Endothelial cell (in vitro differentiated cells): ENCODE measurements around the gene GRAMD1A. TPM values are rescaled to one million over a fixed set of nuclear protein-coding genes. Genes with fewer than 3 reads are reported as not detected.
A peak's percentile ranks its signal among the peaks of the same experiment; 100 is the strongest.

ENCODE experiments used
- DNase-seq: peaks from one replicate; pipeline ENCODE4 v3.0.0; 2021; ENCODE audit warnings: low spot score
- H3K27ac Mint-ChIP-seq: one replicate; pipeline ENCODE4 v1.8.0; 2021; ENCODE audit warnings: mixed read lengths, inconsistent platforms; ENCODE audit not compliant: unreplicated experiment
- H3K27me3 Mint-ChIP-seq: one replicate; pipeline ENCODE4 v1.8.0; 2021; ENCODE audit warnings: mild to moderate bottlenecking, moderate library complexity, mixed read lengths, inconsistent platforms; ENCODE audit not compliant: unreplicated experiment
- H3K36me3 Mint-ChIP-seq: one replicate; pipeline ENCODE4 v1.8.0; 2021; ENCODE audit warnings: mild to moderate bottlenecking, low read depth, mixed read lengths, inconsistent platforms; ENCODE audit not compliant: unreplicated experiment
- H3K4me1 Mint-ChIP-seq: one replicate; pipeline ENCODE4 v1.8.0; 2021; ENCODE audit warnings: mild to moderate bottlenecking, mixed read lengths, inconsistent platforms; ENCODE audit not compliant: unreplicated experiment
- H3K4me3 Mint-ChIP-seq: one replicate; pipeline ENCODE4 v1.8.0; 2021; ENCODE audit warnings: mild to moderate bottlenecking, mixed read lengths, inconsistent platforms; ENCODE audit not compliant: unreplicated experiment
- H3K9me3 Mint-ChIP-seq: one replicate; pipeline ENCODE4 v1.8.0; 2021; ENCODE audit warnings: mixed read lengths, inconsistent platforms; ENCODE audit not compliant: unreplicated experiment
- CTCF ChIP-seq: fragments of 200-600 bp; sonication (generic); IDR thresholded peaks from one replicate; pipeline ENCODE4 v1.5.0; 2021; ENCODE audit warnings: antibody characterized with exemption; ENCODE audit not compliant: unreplicated experiment
- total RNA-seq: library from RNA; stranded (reverse); fragmentation: NEBNext Ultra II Directional; extraction: Animal tissue kit (Norgen Biotek cat#: 25700); gene quantifications from one replicate; pipeline ENCODE4 v1.2.1, GENCODE V29; 2021; ENCODE audit not compliant: unreplicated experiment

The GRAMD1A gene
- total RNA-seq, 1 donor from 2014 or later: 156 TPM

GRCh38 chr19:35018379-35018778, 18.3 kb downstream of the GRAMD1A start:
- H3K4me1 Mint-ChIP-seq: peaks cover 1% of the 10 kb centered on the region
- peak overlapping the region; percentile 67 for H3K4me3 Mint-ChIP-seq
- H3K36me3 Mint-ChIP-seq: peaks cover 48% of the 10 kb centered on the region
- peaks cover 17% of the 10 kb centered on the region for H3K27me3 Mint-ChIP-seq
- H3K9me3 Mint-ChIP-seq: no peaks in the 10 kb centered on the region
- DNase-seq: no peak
- H3K27ac Mint-ChIP-seq: no peak overlapping the region
- no peak for TF ChIP-seq CTCF

- Mint-ChIP-seq H3K36me3 (peaks cover 45% of the 10 kb centered on the region), H3K27me3 (peaks cover 18% of the 10 kb centered on the region), H3K27ac (no peak overlapping the region), H3K9me3 (no peaks in the 10 kb centered on the region), H3K4me3 (no peak overlapping the region), H3K4me1 (no peaks in the 10 kb centered on the region)
- no peak for DNase-seq
- TF ChIP-seq CTCF: no peak
Observed at GRCh38 chr19:35019144-35019543, 19.0 kb downstream of the GRAMD1A start.

- Mint-ChIP-seq H3K36me3 (peaks cover 50% of the 10 kb centered on the region), H3K4me3 (peak overlapping the region; percentile 73), H3K27ac (peak overlapping the region; percentile 72), H3K27me3 (peaks cover 25% of the 10 kb centered on the region), H3K4me1 (no peaks in the 10 kb centered on the region), H3K9me3 (no peaks in the 10 kb centered on the region)
- DNase-seq: no peak
- no peak for TF ChIP-seq CTCF
Observed at GRCh38 chr19:35021016-35021415, 20.9 kb downstream of the GRAMD1A start.

- no peaks in the 10 kb centered on the region for H3K9me3 Mint-ChIP-seq
- peaks cover 50% of the 10 kb centered on the region for H3K36me3 Mint-ChIP-seq
- no peak overlapping the region for H3K4me3 Mint-ChIP-seq
Observed at GRCh38 chr19:35021596-35021995, 21.5 kb downstream of the GRAMD1A start.

GRCh38 chr19:35022460-35022859, 22.3 kb downstream of the GRAMD1A start:
- Mint-ChIP-seq H3K27me3 (peaks cover 27% of the 10 kb centered on the region), H3K4me1 (no peaks in the 10 kb centered on the region), H3K4me3 (no peak overlapping the region), H3K27ac (no peak overlapping the region), H3K36me3 (peaks cover 51% of the 10 kb centered on the region), H3K9me3 (no peaks in the 10 kb centered on the region)
- DNase-seq: no peak
- TF ChIP-seq CTCF: no peak

More at GRCh38 chr19:35021596-35021995, 21.5 kb downstream of the GRAMD1A start:
- no peak for TF ChIP-seq CTCF
- H3K4me1 Mint-ChIP-seq: no peaks in the 10 kb centered on the region
- H3K27me3 Mint-ChIP-seq: peaks cover 25% of the 10 kb centered on the region
- no peak for DNase-seq
- no peak overlapping the region for H3K27ac Mint-ChIP-seq
